A549 (cell line): ENCODE data around the gene RHOJ.

Source experiments
- BHLHE40 ChIP-seq: IDR thresholded peaks from 2 replicates; pipeline ENCODE4 v1.6.1; 2012; ENCODE audit warnings: low read depth, low read length, inconsistent platforms
- CEBPB ChIP-seq, 2 experiments: fragments of >200 bp in 1 of 2; sonication (Bioruptor Twin) in 1 of 2; formaldehyde crosslinking in 1 of 2; IDR thresholded peaks; 2 replicates each; pipeline ENCODE4 v1.6.1; 2012 to 2016
- CTCF ChIP-seq: fragments of >200 bp; sonication (Bioruptor Twin); formaldehyde crosslinking; IDR thresholded peaks from 3 replicates; pipeline ENCODE4 v1.5.1; 2016
- HOXA7 ChIP-seq: fragments of 250-450 bp; sonication (Bioruptor Pico); IDR thresholded peaks from 2 replicates; pipeline ENCODE4 v1.5.0; 2020; ENCODE audit warnings: mild to moderate bottlenecking, moderate library complexity
- KDM5A ChIP-seq: fragments of 200-600 bp; sonication (generic); IDR thresholded peaks from 2 replicates; pipeline ENCODE4 v1.6.1; 2016; ENCODE audit warnings: antibody characterized with exemption, mild to moderate bottlenecking
- MAFK ChIP-seq: fragments of 450-650 bp; IDR thresholded peaks from 2 replicates; pipeline ENCODE4 v1.6.1; 2014; ENCODE audit not compliant: partially characterized antibody
- NFE2L2 ChIP-seq: fragments of 150-350 bp; conservative IDR thresholded peaks from 2 replicates; pipeline ENCODE4 v1.6.1; 2014; ENCODE audit warnings: low read length
- POLR2A ChIP-seq: IDR thresholded peaks from 2 replicates; pipeline ENCODE4 v1.6.1; 2012; ENCODE audit warnings: mild to moderate bottlenecking, low read length
- RAD21 ChIP-seq, 2 experiments: fragments of >200 bp in 1 of 2; sonication (Bioruptor Twin) in 1 of 2; formaldehyde crosslinking in 1 of 2; IDR thresholded peaks in 1 of 2; conservative IDR thresholded peaks in 1 of 2; 2 replicates in 1 of 2; 3 replicates in 1 of 2; pipeline ENCODE4 v1.6.1; 2012 to 2018; ENCODE audit warnings: inconsistent platforms in 1 of 2
- SMC3 ChIP-seq: fragments of >200 bp; sonication (Bioruptor Twin); formaldehyde crosslinking; IDR thresholded peaks from 3 replicates; pipeline ENCODE4 v1.6.1; 2018; ENCODE audit warnings: inconsistent platforms
- ZFP36 ChIP-seq: fragments of 450-650 bp; IDR thresholded peaks from 2 replicates; pipeline ENCODE4 v1.6.1; 2014; ENCODE audit warnings: borderline replicate concordance; ENCODE audit not compliant: partially characterized antibody

- TF ChIP-seq POLR2A (no peak), SMC3 (no peak), CTCF (no peak), RAD21 (conservative IDR thresholded peaks at IDR 0.05 in 1 of 2, IDR thresholded peaks at IDR 0.05 in 1 of 2) (no peak), BHLHE40 (no peak), HOXA7 (no peak), KDM5A (no peak), CEBPB (IDR thresholded peaks at IDR 0.05) (no peak), ZFP36 (no peak), NFE2L2 (no peak), MAFK (no peak)
Observed at GRCh38 chr14:63326840-63327239, 122.6 kb downstream of the RHOJ start.
